HL-60 (cell line): ENCODE data around the gene BCAS3.

ENCODE experiments used
- GABPA ChIP-seq: IDR thresholded peaks from 2 replicates; pipeline ENCODE4 v1.6.1; 2012; ENCODE audit warnings: low read depth
- POLR2AphosphoS5 ChIP-seq: IDR thresholded peaks from 2 replicates; pipeline ENCODE4 v1.6.1; 2012; ENCODE audit warnings: low read depth
- SPI1 ChIP-seq: IDR thresholded peaks from 2 replicates; pipeline ENCODE4 v1.6.1; 2012; ENCODE audit warnings: low read depth, mild to moderate bottlenecking, borderline replicate concordance
- TF ChIP-seq, protein P1 (sequence below): IDR thresholded peaks from one replicate; pipeline ENCODE4 v1.5.1; 2011; ENCODE audit warnings: low read length, control low read depth, inconsistent platforms; ENCODE audit not compliant: insufficient read depth
- TF ChIP-seq, protein P2 (sequence below): IDR thresholded peaks from 2 replicates; pipeline ENCODE4 v1.6.1; 2012; ENCODE audit warnings: low read depth; ENCODE audit not compliant: insufficient replicate concordance

DNA sequence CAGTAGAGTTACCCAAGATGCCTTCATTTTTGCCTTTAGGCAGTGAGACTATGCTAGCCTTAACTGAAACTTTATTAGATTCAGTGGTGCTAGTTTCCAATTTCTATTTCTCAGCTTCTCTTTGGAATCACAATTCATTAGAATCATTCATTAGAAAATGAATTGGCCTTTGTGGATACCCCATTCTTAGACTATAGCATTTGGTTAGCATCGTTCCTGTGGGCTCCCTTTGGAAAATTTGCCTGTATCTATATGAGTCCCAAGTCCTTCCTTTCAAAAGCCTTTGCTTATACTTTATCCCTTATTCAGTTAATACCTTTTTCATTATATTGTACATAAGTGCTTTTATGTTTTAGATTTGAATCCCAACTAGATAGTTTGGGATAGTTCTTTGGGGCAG, 535.0 kb downstream of the BCAS3 start:
- TF ChIP-seq, protein P1, sequence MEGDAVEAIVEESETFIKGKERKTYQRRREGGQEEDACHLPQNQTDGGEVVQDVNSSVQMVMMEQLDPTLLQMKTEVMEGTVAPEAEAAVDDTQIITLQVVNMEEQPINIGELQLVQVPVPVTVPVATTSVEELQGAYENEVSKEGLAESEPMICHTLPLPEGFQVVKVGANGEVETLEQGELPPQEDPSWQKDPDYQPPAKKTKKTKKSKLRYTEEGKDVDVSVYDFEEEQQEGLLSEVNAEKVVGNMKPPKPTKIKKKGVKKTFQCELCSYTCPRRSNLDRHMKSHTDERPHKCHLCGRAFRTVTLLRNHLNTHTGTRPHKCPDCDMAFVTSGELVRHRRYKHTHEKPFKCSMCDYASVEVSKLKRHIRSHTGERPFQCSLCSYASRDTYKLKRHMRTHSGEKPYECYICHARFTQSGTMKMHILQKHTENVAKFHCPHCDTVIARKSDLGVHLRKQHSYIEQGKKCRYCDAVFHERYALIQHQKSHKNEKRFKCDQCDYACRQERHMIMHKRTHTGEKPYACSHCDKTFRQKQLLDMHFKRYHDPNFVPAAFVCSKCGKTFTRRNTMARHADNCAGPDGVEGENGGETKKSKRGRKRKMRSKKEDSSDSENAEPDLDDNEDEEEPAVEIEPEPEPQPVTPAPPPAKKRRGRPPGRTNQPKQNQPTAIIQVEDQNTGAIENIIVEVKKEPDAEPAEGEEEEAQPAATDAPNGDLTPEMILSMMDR = no peak
- TF ChIP-seq, protein P2, sequence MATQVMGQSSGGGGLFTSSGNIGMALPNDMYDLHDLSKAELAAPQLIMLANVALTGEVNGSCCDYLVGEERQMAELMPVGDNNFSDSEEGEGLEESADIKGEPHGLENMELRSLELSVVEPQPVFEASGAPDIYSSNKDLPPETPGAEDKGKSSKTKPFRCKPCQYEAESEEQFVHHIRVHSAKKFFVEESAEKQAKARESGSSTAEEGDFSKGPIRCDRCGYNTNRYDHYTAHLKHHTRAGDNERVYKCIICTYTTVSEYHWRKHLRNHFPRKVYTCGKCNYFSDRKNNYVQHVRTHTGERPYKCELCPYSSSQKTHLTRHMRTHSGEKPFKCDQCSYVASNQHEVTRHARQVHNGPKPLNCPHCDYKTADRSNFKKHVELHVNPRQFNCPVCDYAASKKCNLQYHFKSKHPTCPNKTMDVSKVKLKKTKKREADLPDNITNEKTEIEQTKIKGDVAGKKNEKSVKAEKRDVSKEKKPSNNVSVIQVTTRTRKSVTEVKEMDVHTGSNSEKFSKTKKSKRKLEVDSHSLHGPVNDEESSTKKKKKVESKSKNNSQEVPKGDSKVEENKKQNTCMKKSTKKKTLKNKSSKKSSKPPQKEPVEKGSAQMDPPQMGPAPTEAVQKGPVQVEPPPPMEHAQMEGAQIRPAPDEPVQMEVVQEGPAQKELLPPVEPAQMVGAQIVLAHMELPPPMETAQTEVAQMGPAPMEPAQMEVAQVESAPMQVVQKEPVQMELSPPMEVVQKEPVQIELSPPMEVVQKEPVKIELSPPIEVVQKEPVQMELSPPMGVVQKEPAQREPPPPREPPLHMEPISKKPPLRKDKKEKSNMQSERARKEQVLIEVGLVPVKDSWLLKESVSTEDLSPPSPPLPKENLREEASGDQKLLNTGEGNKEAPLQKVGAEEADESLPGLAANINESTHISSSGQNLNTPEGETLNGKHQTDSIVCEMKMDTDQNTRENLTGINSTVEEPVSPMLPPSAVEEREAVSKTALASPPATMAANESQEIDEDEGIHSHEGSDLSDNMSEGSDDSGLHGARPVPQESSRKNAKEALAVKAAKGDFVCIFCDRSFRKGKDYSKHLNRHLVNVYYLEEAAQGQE = no peak
- no peak for TF ChIP-seq POLR2AphosphoS5
- no peak for TF ChIP-seq GABPA
- TF ChIP-seq SPI1 = no peak
